Ishikawa (cell line): Measurements from ENCODE around the gene IL33.
A peak's percentile ranks its signal among the peaks of the same experiment; 100 is the strongest.

Source experiments
- CEBPB ChIP-seq: IDR thresholded peaks from 2 replicates; pipeline ENCODE4 v1.6.1; 2012
- CREB1 ChIP-seq: IDR thresholded peaks from 2 replicates; pipeline ENCODE4 v1.6.1; 2012; ENCODE audit warnings: low read depth
- EGR1 ChIP-seq: IDR thresholded peaks from 2 replicates; pipeline ENCODE4 v1.6.1; 2012
- EP300 ChIP-seq: IDR thresholded peaks from 2 replicates; pipeline ENCODE4 v1.6.1; 2012; ENCODE audit warnings: borderline replicate concordance
- FOXM1 ChIP-seq: IDR thresholded peaks from 2 replicates; pipeline ENCODE4 v1.6.1; 2012; ENCODE audit warnings: low read depth, borderline replicate concordance
- NFIC ChIP-seq: IDR thresholded peaks from 2 replicates; pipeline ENCODE4 v1.6.1; 2012
- RAD21 ChIP-seq: IDR thresholded peaks from 2 replicates; pipeline ENCODE4 v1.6.1; 2012; ENCODE audit warnings: low read depth
- TAF1 ChIP-seq: IDR thresholded peaks from 2 replicates; pipeline ENCODE4 v1.6.1; 2012; ENCODE audit warnings: low read depth, mild to moderate bottlenecking
- TCF12 ChIP-seq: IDR thresholded peaks from 2 replicates; pipeline ENCODE4 v1.6.1; 2012; ENCODE audit warnings: low read depth
- TEAD4 ChIP-seq: IDR thresholded peaks from 2 replicates; pipeline ENCODE4 v1.6.1; 2012
- YY1 ChIP-seq: IDR thresholded peaks from 2 replicates; pipeline ENCODE4 v1.6.1; 2012; ENCODE audit warnings: low read depth
- ZBTB7A ChIP-seq: IDR thresholded peaks from 2 replicates; pipeline ENCODE4 v1.6.1; 2012; ENCODE audit warnings: low read depth
- TF ChIP-seq, protein P1 (sequence below): IDR thresholded peaks from 2 replicates; pipeline ENCODE4 v1.6.1; 2012
- TF ChIP-seq, protein P2 (sequence below): IDR thresholded peaks from 2 replicates; pipeline ENCODE4 v1.6.1; 2012
- TF ChIP-seq, protein P3 (sequence below): IDR thresholded peaks from 2 replicates; pipeline ENCODE4 v1.6.1; 2012; ENCODE audit warnings: low read depth, mild to moderate bottlenecking

Gene IL33, protein sequence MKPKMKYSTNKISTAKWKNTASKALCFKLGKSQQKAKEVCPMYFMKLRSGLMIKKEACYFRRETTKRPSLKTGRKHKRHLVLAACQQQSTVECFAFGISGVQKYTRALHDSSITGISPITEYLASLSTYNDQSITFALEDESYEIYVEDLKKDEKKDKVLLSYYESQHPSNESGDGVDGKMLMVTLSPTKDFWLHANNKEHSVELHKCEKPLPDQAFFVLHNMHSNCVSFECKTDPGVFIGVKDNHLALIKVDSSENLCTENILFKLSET

DNA sequence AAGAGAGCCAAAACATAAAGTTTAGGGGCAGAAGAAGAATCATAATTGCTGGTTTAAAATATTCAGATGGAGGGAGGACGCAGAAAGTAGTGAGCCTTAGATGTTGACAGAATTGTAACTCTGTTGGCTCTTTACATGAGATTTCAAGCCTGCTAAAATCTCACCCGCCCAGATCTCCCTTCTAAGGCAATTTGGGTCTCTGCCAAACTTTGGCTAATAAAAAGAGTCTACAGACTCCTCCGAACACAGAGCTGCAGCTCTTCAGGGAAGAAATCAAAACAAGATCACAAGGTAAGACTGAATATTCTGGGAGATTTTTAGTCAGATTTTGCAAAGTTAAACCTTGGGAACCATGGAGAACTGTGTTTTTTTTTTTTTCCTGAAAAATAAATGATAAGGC is at the start of gene IL33:
Gene IL33 (plus strand): TSS at position 246 of the 400 bp plus-strand sequence. CDS start 25,888 bp downstream, outside the sequence.
- TF ChIP-seq TAF1 (no peak), NFIC (peak; percentile 27; the same call in 1 of the 2 replicates)

DNA sequence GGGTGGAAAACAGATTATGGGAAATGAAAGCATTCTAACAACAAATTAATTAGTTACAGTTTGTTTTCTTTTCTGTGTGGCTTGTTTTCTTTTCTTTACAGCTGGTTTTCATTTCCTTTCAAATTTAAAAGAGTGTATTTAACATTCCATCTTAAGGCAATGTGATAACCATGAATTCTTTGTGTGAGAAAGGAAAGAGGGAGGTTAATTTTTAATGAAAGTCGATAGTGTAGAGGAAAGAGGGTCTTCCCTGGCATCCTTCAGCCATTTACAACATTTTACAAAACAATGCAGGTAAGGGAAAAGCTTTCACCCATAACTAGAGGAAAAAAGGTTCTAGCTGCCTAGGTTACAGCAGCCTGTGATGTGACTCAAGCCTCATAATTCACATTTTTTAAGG is 43.9 kb upstream of the IL33 start:
- no peak for TF ChIP-seq ZBTB7A
- no peak for TF ChIP-seq TCF12
- TF ChIP-seq EGR1: no peak
- TF ChIP-seq, protein P1, sequence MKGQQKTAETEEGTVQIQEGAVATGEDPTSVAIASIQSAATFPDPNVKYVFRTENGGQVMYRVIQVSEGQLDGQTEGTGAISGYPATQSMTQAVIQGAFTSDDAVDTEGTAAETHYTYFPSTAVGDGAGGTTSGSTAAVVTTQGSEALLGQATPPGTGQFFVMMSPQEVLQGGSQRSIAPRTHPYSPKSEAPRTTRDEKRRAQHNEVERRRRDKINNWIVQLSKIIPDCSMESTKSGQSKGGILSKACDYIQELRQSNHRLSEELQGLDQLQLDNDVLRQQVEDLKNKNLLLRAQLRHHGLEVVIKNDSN: no peak
- TF ChIP-seq NFIC: no peak
- TF ChIP-seq FOXM1: no peak
- TF ChIP-seq YY1: no peak
- no peak for TF ChIP-seq TEAD4
- TF ChIP-seq TAF1: no peak
- TF ChIP-seq, protein P2, sequence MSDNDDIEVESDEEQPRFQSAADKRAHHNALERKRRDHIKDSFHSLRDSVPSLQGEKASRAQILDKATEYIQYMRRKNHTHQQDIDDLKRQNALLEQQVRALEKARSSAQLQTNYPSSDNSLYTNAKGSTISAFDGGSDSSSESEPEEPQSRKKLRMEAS: no peak
- TF ChIP-seq RAD21: no peak
- no peak for TF ChIP-seq CEBPB
- no peak for TF ChIP-seq CREB1

DNA sequence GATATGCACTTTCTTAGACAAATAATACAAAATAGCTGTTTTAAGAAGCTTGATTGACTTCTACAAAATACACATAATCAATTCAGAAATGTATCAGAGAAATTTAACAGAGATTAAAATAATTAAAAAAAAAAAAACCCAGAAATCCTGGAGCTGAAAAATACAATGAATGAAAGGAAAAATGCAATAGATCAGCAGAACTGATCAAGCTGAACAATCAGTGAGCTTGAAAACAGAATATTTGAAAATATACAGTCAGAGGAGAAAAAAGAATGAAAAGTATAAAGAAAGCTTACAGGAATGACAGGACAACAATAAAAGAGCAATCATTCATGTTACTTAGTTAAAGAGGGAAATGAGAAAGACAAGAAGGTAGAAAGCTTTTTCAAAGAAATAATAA is 41.7 kb upstream of the IL33 start:
- TF ChIP-seq, protein P3, sequence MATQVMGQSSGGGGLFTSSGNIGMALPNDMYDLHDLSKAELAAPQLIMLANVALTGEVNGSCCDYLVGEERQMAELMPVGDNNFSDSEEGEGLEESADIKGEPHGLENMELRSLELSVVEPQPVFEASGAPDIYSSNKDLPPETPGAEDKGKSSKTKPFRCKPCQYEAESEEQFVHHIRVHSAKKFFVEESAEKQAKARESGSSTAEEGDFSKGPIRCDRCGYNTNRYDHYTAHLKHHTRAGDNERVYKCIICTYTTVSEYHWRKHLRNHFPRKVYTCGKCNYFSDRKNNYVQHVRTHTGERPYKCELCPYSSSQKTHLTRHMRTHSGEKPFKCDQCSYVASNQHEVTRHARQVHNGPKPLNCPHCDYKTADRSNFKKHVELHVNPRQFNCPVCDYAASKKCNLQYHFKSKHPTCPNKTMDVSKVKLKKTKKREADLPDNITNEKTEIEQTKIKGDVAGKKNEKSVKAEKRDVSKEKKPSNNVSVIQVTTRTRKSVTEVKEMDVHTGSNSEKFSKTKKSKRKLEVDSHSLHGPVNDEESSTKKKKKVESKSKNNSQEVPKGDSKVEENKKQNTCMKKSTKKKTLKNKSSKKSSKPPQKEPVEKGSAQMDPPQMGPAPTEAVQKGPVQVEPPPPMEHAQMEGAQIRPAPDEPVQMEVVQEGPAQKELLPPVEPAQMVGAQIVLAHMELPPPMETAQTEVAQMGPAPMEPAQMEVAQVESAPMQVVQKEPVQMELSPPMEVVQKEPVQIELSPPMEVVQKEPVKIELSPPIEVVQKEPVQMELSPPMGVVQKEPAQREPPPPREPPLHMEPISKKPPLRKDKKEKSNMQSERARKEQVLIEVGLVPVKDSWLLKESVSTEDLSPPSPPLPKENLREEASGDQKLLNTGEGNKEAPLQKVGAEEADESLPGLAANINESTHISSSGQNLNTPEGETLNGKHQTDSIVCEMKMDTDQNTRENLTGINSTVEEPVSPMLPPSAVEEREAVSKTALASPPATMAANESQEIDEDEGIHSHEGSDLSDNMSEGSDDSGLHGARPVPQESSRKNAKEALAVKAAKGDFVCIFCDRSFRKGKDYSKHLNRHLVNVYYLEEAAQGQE: no peak
- TF ChIP-seq CREB1: no peak

DNA sequence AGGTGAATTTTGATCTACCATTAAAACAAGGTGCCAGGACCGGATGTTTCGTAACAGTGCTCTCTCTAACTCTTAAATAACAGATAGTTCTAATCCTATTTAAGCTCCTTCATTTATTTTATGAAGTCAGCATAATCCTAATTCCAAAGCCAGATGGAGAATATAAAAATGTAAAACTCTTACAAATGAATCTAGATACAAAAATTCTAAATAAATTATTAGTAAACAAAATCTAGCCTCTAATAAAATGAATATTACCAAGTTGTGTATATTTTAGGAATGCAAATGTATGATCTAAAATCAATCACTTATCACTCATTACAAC is 32.4 kb upstream of the IL33 start:
- TF ChIP-seq FOXM1 (no peak), RAD21 (no peak), TCF12 (no peak), EP300 (no peak), TAF1 (no peak), TEAD4 (no peak), YY1 (no peak), CREB1 (no peak)
- TF ChIP-seq, protein P3: no peak
- TF ChIP-seq, protein P1: no peak
- TF ChIP-seq, protein P2: no peak

DNA sequence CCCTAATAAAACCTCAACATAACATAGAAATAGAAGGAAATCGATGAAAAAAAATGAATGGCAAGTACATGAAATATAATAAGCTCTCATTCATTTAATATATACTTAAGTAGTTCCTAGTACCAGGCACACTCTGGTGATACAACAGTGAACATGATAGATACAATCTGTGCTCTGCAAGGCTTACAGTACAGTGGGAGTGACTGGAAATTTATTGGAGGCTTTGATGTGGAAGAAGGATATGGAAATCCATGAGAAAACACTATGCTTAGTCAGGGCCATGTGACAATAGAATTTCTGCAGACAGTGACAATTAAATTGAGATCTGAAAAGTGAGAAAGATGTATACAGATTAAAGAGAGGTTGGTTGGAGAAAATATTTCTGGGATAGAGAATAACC is 32.0 kb upstream of the IL33 start:
- no peak for TF ChIP-seq YY1
- TF ChIP-seq, protein P2: no peak
- TF ChIP-seq, protein P3: no peak
- no peak for TF ChIP-seq FOXM1
- TF ChIP-seq EGR1: no peak
- no peak for TF ChIP-seq TCF12
- no peak for TF ChIP-seq TAF1
- no peak for TF ChIP-seq EP300
- no peak for TF ChIP-seq NFIC
- no peak for TF ChIP-seq TEAD4
- no peak for TF ChIP-seq CREB1
